ENCODE results near the gene GSTA2.
A peak's percentile ranks its signal among the peaks of the same experiment; 100 is the strongest.
"Not testable (repeated sequence)": the region's sequence is repeated elsewhere in the genome, so short reads cannot be mapped to it uniquely, and the experiment has no call there.

GSTA2 gene

DNA sequence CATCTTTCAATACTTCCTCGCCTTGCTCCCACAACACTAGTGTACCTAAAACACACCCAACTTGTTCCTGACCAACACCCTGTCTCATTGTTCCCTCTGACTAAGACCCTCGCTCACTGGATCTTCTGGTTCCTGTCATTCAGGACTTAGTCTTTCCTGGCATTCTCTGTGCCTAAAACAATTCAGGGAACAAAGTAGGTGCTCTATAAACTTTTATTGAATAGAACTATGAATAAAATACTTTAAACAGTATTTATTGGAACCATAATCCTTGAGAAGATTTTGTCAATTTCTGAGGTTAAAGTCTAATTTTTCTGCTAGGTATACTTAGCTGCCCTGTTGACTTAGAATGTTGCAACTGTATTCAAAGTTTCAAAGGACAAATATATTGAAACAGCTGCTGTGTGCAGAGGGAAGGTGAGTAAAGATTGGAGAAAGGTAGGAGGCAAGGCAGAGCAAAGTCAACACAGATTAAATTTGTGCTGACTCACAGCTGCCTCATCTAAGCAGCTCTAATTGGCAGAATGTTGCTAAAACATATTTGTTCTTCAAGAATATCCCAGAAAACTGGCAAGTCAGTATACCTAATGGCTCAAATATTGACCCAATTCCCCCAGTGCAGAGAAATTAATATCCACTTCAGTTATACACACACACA is 37.6 kb downstream of the GSTA2 start:
- DNase-seq (ENCODE audit: low spot score), result no peak

DNA sequence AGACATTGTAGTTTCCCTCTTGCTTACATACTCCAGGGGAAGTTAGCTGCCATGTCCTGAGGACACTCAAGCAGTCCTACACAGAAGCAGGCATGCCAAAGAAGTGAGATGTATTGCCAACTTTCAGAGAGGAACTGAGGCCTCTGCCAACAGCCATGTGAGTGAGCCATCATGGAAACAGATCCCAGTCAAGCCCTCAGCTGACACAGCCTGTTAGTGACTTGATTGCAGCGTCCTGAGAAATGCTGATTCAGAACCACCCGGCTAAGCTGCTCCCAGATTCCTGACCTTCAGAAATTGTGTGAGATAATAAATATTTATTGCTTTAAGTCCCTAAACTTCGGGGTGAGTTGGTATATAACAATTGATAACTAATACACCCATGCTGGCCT is 38.1 kb downstream of the GSTA2 start:
- DNase-seq (ENCODE audit: low spot score), result no peak

DNA sequence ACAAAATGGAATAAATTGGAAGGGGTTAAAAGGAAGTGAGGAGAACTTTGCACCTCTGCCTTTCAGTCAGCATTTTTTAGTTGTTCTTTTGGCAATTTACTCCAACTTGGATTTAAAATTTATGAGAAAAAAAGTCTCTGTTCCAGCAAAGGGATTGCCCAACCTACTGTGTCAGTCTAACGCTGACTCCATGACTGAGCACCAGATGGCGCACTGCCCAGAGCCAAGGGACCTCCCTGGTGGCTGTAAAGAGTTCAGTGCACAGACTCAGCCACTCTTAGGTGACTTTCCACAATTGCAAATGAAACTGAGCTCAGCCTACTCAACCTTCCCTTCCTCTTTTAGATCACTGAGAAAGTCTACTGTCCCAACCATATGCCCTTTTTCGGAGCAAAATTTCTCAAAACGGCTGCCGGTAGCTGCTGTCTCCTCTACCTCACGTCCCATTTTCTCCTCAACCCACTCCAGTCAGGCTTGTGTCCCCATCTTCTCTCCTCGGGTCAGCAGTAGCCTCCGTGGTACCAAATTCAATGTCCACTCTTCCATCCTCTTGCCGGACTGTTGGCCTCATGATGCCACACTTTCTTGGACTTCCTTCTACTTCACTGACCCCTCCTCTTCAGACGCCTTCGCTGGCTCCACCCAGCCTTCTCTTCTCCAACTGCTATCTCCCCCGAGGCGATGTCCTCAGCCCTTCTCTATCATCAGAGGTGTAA is 38.7 kb downstream of the GSTA2 start:
- DNase-seq (ENCODE audit: low spot score), result peak; percentile 82

DNA sequence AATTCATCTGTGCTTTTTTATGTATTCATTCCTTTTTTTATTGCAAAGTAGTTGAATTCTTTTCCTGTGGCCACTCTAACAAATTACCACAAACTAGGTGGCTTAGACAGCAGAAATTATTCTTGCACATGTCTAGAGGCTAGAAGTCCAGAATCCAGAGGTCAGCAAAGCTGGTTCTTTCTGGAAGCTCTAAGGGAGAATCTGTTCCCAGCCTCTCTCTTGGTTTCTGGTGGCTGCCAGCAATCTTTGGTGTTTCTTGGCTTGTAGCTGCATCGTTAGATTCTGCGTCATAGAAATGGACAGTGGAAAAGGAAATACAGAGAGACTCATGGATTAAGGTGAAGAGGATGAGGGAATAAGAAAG is 39.3 kb downstream of the GSTA2 start:
- no peak for DNase-seq (ENCODE audit: low spot score)

DNA sequence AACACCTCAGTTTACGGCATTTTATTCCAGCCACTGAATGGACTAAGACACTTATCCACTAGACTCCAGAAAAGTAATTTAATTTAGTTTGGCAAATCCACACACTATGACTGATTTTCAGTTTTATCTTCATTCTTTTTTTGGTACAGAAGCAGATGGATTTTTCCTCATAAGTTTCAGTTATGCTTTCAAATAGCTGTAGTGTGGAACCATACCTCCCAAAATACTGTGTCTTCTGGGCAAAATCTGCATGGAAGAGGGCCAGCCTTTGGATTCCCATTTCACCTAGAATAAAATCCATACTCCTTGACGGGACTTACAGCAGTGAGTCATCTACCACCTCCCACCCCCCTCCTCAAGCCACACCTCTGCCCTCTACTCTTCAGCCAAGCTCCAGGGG is 43.0 kb downstream of the GSTA2 start:
- no peak for DNase-seq (ENCODE audit: low spot score)

DNA sequence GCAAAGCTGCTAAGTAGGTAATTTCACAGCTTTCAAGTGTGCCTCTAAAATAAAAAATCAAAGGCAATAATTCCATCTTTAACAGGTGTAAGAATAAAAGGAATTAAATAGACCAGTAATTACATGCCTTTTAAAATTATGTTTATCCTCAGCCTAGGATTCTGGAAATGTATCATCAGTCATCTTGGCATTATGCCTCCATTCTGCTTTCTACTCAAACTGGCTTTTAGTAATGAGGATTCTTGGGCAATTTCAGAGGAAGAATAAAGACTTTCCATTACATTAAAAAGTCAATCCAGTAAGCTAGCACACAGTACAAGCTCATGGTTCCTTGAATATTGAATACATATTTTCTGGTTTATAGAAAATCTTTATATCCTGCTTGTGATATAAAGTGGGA is 44.7 kb downstream of the GSTA2 start:
- no peak for DNase-seq (ENCODE audit: low spot score)

DNA sequence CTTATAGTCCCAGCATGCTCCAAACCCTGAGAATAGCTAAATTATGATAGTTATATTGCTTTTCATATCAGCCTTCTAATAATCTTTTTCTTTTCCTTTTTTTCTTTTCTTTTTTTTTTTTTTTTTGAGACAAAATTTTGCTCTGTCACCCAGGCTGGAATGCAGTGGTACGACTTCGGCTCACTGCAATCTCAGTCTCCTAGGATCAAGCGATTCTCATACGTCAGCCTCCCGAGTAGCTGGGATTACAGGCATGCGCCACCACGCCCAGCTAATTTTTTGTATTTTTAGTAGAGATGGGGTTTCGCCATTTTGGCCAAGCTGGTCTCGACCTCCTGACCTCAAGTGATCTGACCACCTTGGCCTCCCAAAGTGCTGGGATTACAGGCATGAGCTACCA is 48.5 kb downstream of the GSTA2 start:
- DNase-seq (ENCODE audit: low spot score), result not testable (repeated sequence)

DNA sequence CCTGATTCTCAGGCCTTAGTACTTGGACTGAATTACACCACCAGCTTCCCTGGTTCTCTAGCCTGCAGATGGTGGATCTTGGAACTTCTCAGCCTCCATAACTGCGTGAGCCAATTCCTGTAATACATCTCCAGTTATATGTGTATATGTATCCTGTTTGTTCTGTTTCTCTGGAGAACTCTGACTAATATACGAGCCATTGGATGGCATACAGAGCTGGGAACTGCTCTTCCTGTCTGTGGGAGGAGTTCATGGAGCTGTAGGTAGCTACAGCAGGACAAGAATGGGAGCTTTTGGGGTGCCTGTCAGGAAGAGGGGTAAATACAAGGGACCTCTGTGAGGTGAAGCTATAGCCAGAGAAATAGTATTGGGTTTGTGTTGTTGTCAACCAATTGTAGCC is 51.1 kb downstream of the GSTA2 start:
- DNase-seq (ENCODE audit: low spot score), result no peak

DNA sequence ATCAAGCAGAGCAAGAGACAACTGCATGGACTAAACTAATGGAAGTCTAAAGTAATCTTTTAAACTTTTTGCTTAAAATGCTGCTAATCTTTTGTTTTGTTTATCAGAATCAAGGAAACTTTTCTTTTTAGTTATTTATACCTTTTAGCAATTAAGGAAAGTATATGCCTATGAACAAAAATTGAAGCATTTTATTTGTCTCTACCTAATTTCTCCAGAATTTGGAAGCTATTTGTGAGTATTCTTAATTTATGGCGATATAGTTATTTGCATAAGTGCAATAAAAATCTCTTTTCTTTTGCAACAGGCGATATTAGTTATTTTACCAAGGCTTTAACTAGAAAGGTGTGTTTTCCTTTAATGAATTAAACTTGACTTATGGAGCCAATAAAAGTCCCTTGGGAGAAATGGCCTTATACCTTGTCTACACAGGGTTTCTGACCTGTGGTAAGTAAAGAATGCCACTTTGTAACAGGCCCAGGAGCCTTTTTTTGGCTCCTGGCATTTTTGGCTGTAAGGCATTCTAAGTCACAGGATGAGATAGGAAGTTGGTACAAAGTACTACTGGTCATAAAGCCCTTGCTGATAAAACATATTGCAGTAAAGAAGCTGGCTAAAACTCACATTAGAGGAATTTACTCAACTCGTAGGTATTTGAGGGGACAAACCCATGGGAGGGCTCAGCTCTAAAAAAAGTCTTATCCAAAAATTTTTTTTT is 55.2 kb downstream of the GSTA2 start:
- no peak for DNase-seq (ENCODE audit: low spot score)

DNA sequence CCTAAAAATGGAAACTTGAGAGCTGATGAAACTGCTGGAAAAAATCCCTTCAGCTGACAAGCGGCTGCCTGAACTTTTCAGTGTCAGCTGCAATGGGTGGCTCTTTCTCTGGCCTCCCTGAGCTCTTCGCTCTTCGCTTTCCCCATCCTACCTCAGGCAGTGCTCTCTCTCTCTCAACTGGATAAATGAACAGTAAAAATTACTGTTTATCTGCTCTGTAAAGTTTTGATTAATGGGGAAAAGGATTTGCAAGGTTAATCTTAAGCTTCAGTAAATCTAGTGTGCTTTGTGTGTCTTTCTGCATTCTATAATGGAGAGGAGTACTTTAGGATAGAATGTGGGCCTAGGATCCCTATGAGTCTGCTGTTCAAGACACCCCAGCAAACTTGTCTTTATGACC is 57.3 kb downstream of the GSTA2 start:
- no peak for DNase-seq (ENCODE audit: low spot score)

DNA sequence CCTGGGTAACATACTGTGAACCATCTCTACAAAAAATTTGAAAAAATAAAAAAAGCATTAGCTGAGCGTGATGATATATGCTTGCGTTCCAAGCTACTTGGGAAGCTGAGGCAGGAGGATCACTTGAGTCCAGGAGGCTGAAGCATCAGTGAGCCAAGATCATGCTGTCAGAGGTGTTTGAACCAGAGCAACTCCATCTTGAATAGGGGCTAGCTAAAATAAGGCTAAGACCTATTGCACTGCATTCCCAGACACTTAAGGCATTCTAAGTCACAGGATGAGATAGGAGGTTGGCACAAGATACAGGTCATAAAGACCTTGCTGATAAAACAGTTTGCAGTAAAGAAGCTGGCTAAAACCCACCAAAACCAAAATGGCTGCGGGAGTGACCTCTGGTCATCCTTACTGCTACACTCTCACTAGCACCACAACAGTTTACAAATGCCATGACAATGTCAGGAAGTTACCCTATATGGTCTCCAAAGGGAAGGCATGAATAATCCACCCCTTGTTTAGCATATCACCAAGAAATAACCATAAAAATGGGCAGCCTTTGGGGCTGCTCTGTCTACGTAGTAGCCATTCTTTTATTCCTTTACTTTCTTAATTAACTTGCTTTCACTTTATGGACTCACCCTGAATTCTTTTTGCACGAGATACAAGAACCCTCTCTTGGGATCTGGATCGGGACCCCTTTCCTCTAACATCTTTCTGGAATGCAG is 58.3 kb downstream of the GSTA2 start:
- DNase-seq (ENCODE audit: low spot score), result not testable (repeated sequence)

DNA sequence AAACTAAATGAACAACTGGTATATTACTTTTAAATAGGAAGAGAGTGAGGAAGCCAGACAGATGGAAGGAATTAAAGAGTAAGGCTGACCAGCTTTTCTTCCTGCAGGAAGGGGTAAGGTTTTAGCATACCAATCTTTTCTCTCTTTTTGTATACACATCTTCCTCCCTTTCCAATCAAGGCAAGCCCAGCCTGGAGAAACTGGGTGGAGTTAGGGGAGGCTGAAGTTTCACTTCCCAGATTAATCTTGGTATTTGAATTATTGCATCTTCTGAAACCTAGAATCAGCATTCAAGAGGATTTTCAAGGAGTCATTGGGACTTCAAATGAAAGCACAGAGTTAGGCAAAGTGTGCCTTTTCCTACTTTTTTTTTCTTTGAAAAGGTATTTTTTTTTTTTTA is 59.2 kb downstream of the GSTA2 start:
- DNase-seq (ENCODE audit: low spot score), result no peak
